ENCODE results near the gene NEK11. TPM values are rescaled to one million over a fixed set of nuclear protein-coding genes. Genes with fewer than 3 reads are reported as not detected.

The NEK11 gene
- total and polyA plus RNA-seq, 12 donors, result 5.2 to 19.8 (median 9.8) TPM

GRCh38 chr3:131167867-131168266 is 141.2 kb downstream of the NEK11 start:
- no peaks in the 10 kb centered on the region for H3K9me3 ChIP-seq (replicated peaks in 1 of 3)
- H3K27me3 ChIP-seq, result no peaks in the 10 kb centered on the region
- no peak for TF ChIP-seq POLR2A (IDR thresholded peaks at IDR 0.05)
- no peak for TF ChIP-seq CTCF (IDR thresholded peaks at IDR 0.05)
- H3K27ac ChIP-seq, result no peak overlapping the region
- H3K36me3 ChIP-seq (replicated peaks in 1 of 2), result no peaks in the 10 kb centered on the region
- 67 to 88% (median 85%) methylated on average over 1 of the region's 1 CpG for WGBS, 4 donors
- no peak overlapping the region for H3K4me3 ChIP-seq
- H3K4me1 ChIP-seq (replicated peaks in 1 of 2), result no peaks in the 10 kb centered on the region
- intact Hi-C loops (cut with DNase I), result no loop called here
- no peak for DNase-seq

- Histone ChIP-seq H3K36me3 (replicated peaks in 1 of 2) (no peaks in the 10 kb centered on the region), H3K27ac (no peak overlapping the region), H3K4me1 (replicated peaks in 1 of 2) (no peaks in the 10 kb centered on the region), H3K9me3 (replicated peaks in 1 of 3) (no peaks in the 10 kb centered on the region), H3K27me3 (no peaks in the 10 kb centered on the region), H3K4me3 (no peak overlapping the region)
- 87 to 96% (median 91%) methylated on average over 3 of the region's 3 CpGs for WGBS, 4 donors
- no peak for TF ChIP-seq CTCF (IDR thresholded peaks at IDR 0.05)
- TF ChIP-seq POLR2A (IDR thresholded peaks at IDR 0.05), result no peak
- intact Hi-C loops (cut with DNase I), result no loop called here
- no peak for DNase-seq
Observed at GRCh38 chr3:131169331-131169730, 142.7 kb downstream of the NEK11 start.

- Histone ChIP-seq H3K9me3 (replicated peaks in 1 of 3) (no peaks in the 10 kb centered on the region), H3K4me1 (replicated peaks in 1 of 2) (no peaks in the 10 kb centered on the region), H3K36me3 (replicated peaks in 1 of 2) (no peaks in the 10 kb centered on the region), H3K27me3 (no peaks in the 10 kb centered on the region), H3K27ac (no peak overlapping the region), H3K4me3 (no peak overlapping the region)
- WGBS, 4 donors, result 90 to 94% (median 92%) methylated on average over 3 of the region's 3 CpGs
- intact Hi-C loops (cut with DNase I), result no loop called here
- TF ChIP-seq CTCF (IDR thresholded peaks at IDR 0.05) (no peak), POLR2A (IDR thresholded peaks at IDR 0.05) (no peak)
- DNase-seq, result no peak
Observed at GRCh38 chr3:131172502-131173200, 146.0 kb downstream of the NEK11 start.

- no peak overlapping the region for H3K4me3 ChIP-seq
- WGBS, 4 donors, result 74 to 89% (median 84%) methylated on average over 1 of the region's 1 CpG
- no peaks in the 10 kb centered on the region for H3K36me3 ChIP-seq (replicated peaks in 1 of 2)
- no peak overlapping the region for H3K27ac ChIP-seq
- H3K9me3 ChIP-seq (replicated peaks in 1 of 3), result no peaks in the 10 kb centered on the region
- no peaks in the 10 kb centered on the region for H3K27me3 ChIP-seq
- no peak for DNase-seq
- intact Hi-C loops (cut with DNase I), result no loop called here
- no peaks in the 10 kb centered on the region for H3K4me1 ChIP-seq (replicated peaks in 1 of 2)
- no peak for TF ChIP-seq CTCF (IDR thresholded peaks at IDR 0.05)
- no peak for TF ChIP-seq POLR2A (IDR thresholded peaks at IDR 0.05)
Observed at GRCh38 chr3:131174752-131175151, 148.1 kb downstream of the NEK11 start.
